ENCODE measurements around the gene GPR157. TPM values are rescaled to one million over a fixed set of nuclear protein-coding genes. Genes with fewer than 3 reads are reported as not detected.
A peak's percentile ranks its signal among the peaks of the same experiment; 100 is the strongest.

Gene GPR157
- total RNA-seq, 2 experiments from 2014 or later: 3.1 to 3.3 TPM

DNA sequence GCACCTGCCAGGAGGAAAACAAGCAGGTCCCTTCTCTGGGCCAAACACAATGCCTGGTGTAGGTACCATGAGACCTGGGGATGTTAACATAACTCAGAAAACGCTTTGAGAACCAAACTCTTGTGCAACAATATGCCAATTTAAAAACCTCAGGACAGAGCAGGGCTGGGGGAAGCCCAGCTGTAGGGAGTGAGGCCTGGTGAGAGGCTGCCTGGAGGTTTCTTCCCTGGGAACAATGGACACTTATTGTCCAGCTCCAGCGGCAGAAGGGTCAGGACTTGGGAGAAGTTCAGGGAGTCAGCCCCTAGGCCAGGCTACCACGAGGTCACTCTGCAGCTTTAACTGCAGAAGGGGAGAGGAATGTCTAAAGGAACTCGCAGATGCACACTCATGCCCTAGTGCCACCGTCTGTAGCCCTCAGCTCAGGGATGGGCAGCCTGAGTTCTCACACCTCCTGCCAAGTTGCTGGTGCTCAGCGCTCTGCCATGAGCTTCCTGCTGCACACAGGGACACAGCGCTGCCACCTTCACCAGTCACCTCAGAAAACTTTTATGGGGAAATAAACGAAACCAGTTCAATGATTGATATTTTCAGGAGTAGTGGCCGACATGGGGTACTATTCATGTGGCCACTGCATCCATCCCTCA lies 8.5 kb downstream of the GPR157 start:
- Mint-ChIP-seq H3K4me3 (no peak overlapping the region), H3K27ac (no peak overlapping the region), H3K9me3 (no peaks in the 10 kb centered on the region), H3K27me3 (peaks cover 20% of the 10 kb centered on the region), H3K36me3 (no peaks in the 10 kb centered on the region), H3K4me1 (peaks cover 18% of the 10 kb centered on the region)
- POLR2A ChIA-PET: interaction anchor here (0.6 kb wide), 1 partner anchor 154 kb away, joined by 3 read pairs; no protein-coding TSS in a partner anchor
- DNase-seq (no peak), ATAC-seq (ENCODE audit: low read depth) (no peak)

DNA sequence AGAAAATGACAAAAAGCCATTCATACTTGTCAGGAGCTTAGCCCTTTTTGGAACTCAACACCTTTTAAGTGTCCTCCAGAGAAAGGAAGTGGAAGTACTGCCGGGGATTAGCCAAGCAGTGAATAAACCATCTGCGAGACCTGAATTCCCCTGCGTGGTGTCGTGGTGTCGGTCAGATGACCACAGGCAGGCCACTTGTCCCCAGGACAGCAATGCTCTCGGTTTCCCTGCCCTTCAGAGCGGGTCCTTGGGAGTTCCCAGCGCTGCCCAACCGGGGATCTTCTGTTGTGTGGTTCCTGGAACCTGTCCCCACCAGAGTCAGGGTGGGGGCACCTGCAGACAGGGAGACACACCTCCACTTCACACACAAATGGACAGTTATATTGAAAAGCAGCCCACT lies 9.2 kb downstream of the GPR157 start:
- Mint-ChIP-seq H3K36me3 (no peaks in the 10 kb centered on the region), H3K9me3 (no peaks in the 10 kb centered on the region), H3K27ac (no peak overlapping the region), H3K4me3 (no peak overlapping the region), H3K27me3 (peaks cover 14% of the 10 kb centered on the region), H3K4me1 (peaks cover 13% of the 10 kb centered on the region)
- no peak for ATAC-seq (ENCODE audit: low read depth)
- DNase-seq: no peak
- POLR2A ChIA-PET: no interaction called here

DNA sequence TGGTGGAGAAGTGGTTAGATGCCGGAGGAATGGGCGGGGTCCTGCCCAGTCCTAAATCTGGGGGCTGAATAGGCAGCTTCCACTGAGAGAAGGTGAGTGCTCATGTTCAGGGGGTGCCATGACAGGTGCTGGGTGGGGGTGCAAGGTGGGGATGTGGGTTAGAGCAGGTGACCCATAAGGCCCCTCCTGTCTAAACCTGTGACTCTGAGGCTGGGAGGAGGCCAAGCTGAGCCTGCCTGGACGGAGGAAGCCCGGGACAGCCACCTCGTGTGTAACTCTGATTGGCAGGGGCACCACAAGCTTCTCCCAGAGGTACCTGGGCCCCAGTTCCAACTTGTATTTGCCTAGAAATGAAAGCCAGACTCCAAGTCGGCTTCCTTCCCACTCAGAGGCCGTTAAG lies 10.7 kb downstream of the GPR157 start:
- no peak for ATAC-seq (ENCODE audit: low read depth)
- H3K4me1 Mint-ChIP-seq: peaks cover 12% of the 10 kb centered on the region
- POLR2A ChIA-PET: no interaction called here
- H3K27me3 Mint-ChIP-seq: peaks cover 9% of the 10 kb centered on the region
- no peak for DNase-seq
- H3K36me3 Mint-ChIP-seq: no peaks in the 10 kb centered on the region
- H3K27ac Mint-ChIP-seq: no peak overlapping the region
- no peaks in the 10 kb centered on the region for H3K9me3 Mint-ChIP-seq
- H3K4me3 Mint-ChIP-seq: no peak overlapping the region

DNA sequence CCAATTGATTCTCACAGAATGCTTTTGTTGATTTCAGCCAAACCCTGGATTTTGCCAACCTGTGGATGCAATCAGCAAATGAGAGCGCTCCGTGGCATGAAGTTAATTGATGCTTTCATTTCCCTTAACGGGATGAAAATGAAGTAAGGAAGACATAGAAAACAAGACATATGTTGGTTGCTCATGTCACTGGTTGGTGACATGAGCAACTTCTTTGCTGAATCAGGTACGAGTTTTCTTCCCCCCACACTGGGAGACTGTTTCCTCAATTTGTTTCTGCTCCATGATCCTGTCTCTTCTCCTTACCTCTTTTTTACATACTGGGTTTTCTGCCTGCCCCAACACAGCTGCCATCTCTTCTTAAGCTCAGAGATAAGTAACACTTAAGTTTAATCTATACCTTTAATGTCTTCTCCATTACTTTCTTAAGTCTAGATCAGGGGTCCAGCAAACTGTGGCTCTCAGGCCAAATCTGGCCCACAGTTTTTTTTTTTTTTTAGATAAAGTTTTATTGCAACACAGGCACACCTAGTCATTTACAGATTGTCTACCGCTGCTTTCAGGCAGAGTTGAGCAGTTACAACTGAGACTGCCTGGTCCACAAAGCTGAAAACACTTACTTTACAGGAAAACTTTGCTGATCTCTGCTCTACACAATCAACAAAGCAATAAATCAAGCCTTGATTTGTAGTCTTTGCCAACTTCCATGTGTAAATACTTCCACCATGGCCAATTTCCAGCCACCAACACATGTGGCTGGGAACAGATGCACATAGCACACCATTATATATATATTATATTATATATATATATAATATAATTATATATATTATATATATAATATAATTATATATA lies 13.3 kb downstream of the GPR157 start:
- H3K4me1 Mint-ChIP-seq: peaks cover 1% of the 10 kb centered on the region
- DNase-seq (no peak), ATAC-seq (ENCODE audit: low read depth) (no peak)
- no peaks in the 10 kb centered on the region for H3K27me3 Mint-ChIP-seq
- POLR2A ChIA-PET: interaction anchor here (0.6 kb wide), 1 partner anchor 460 kb away, joined by 3 read pairs; no protein-coding TSS in a partner anchor
- H3K9me3 Mint-ChIP-seq: no peaks in the 10 kb centered on the region
- H3K4me3 Mint-ChIP-seq: no peak overlapping the region
- no peak overlapping the region for H3K27ac Mint-ChIP-seq
- no peaks in the 10 kb centered on the region for H3K36me3 Mint-ChIP-seq

DNA sequence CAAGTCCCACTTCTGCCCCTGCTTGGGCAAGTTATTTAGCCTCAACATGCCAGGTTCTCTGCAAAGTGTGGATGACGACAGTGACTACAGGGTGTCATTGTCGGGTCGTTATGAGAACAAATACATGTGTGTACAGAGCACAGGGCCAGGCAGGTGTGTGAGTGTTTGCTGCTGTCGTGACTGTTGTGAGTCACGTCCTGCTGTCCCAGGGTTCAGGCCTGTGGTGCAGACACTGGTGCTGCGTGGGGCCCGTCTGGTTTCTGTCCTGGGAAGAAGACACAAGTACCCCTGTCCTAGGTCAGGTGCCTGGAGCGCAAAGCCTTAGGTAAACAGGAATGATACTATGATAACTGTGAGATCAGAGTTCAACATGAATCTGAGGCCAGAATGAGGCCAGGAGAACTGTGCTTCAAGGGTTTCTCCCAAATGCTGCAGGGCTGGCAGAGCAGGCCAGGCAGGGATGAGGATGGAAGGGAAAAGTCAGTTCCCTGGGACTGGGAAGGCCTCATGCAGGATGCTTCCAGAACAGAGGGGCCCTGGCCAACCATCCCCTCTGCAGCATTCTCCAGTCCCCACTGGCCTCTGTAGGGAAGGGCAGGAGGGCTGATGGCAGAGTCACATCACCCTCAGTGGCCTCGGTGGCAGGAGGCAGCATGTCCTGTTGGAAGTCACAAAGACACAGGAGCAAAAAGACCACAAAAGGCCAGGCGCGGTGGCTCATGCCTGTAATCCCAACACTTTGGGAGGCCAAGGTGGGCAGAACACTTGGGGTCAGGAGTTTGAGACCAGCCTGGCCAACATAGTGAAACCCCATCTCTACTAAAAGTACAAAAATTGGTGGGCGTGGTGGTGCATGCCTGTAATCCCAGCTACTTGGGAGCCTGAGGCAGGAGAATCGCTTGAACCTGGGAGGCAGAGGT lies 15.7 kb downstream of the GPR157 start:
- POLR2A ChIA-PET: no interaction called here
- no peak for ATAC-seq (ENCODE audit: low read depth)
- Mint-ChIP-seq H3K4me1 (peaks cover 1% of the 10 kb centered on the region), H3K9me3 (no peaks in the 10 kb centered on the region), H3K27me3 (no peaks in the 10 kb centered on the region), H3K4me3 (no peak overlapping the region), H3K27ac (no peak overlapping the region), H3K36me3 (no peaks in the 10 kb centered on the region)
- DNase-seq: no peak

DNA sequence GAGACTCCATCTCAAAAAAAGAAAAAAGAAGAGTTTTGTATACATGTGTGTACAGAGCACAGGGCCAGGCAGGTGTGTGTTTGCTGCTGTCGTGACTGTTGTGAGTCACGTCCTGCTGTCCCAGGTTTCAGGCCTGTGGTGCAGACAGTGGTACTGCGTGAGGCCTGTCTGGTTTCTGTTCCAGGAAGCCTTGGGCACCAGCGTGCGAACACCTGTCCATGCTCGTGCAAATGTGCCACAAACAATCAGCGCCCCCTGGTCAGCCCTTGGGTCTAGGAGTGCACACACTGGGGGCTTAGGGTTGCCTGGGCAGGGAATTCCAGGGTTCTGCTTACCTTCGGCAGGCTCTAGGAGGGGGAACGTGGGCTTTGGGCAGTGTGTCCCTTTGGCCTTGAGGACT lies 16.9 kb downstream of the GPR157 start:
- no peak for ATAC-seq (ENCODE audit: low read depth)

DNA sequence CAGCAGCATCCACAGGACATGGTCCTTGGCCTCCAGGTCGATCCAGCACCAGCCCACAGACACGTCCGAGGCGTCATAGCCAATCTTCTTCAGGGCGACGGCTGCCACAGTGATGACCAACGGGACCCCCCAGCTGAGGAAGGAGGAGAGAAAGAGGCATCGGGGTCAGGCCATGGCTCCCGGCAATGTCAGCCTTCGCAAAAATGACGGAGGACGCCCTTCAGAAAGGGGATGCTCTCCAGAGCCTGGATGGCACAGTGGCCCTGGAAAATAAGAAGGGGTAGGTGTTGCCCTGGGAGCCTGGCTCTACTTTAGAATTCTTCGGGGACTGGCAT lies 17.6 kb downstream of the GPR157 start:
- no peaks in the 10 kb centered on the region for H3K27me3 Mint-ChIP-seq
- ATAC-seq (ENCODE audit: low read depth) (no peak), DNase-seq (no peak)
- H3K4me1 Mint-ChIP-seq: peaks cover 1% of the 10 kb centered on the region
- no peaks in the 10 kb centered on the region for H3K9me3 Mint-ChIP-seq
- POLR2A ChIA-PET: no interaction called here
- H3K4me3 Mint-ChIP-seq: no peak overlapping the region
- H3K27ac Mint-ChIP-seq: no peak overlapping the region
- H3K36me3 Mint-ChIP-seq: no peaks in the 10 kb centered on the region

More for the DNA sequence above, 16.9 kb downstream of the GPR157 start:
- H3K27me3 Mint-ChIP-seq: no peaks in the 10 kb centered on the region
- no peaks in the 10 kb centered on the region for H3K9me3 Mint-ChIP-seq
- H3K27ac Mint-ChIP-seq: no peak overlapping the region
- peaks cover 1% of the 10 kb centered on the region for H3K4me1 Mint-ChIP-seq
- POLR2A ChIA-PET: no interaction called here
- no peak for DNase-seq
- H3K36me3 Mint-ChIP-seq: no peaks in the 10 kb centered on the region
- H3K4me3 Mint-ChIP-seq: no peak overlapping the region

DNA sequence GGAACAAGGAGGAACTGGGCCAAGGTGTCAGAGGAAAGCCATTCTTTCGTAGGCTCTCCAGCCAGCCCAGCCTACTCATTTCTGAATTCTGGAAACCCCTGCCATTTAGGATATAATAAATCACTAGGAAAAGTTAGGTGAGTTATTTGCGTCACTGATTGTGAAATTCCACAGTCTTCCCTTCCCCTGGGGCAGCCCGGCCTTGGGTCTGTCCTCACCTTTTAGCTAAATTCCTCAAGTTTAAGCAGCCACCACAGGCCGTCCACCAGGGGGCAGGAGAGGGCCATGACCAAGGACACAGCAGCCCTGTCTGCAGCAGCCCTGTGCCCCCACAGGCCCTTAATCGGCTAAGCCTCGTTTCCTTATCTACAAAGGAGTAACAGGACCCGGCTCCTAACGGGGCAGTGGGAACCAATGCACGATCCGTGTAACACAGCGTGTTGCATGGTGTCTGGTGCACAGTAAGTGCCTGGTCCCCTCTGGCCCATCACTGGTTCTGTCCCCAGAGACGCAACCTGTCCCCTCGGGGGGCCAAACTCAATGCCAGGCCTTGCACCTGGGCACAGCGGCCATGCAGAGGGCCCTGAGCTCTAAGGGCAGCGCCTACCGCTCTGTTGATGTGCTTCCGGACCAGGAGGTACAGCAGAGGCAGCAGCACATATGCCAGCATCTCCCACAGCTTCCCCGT lies 18.1 kb downstream of the GPR157 start:
- Mint-ChIP-seq H3K9me3 (no peaks in the 10 kb centered on the region), H3K36me3 (no peaks in the 10 kb centered on the region), H3K27me3 (no peaks in the 10 kb centered on the region), H3K4me1 (peaks cover 1% of the 10 kb centered on the region), H3K4me3 (no peak overlapping the region), H3K27ac (no peak overlapping the region)
- peak; percentile 90 for DNase-seq
- POLR2A ChIA-PET: no interaction called here
- ATAC-seq (ENCODE audit: low read depth): peak; percentile 90

DNA sequence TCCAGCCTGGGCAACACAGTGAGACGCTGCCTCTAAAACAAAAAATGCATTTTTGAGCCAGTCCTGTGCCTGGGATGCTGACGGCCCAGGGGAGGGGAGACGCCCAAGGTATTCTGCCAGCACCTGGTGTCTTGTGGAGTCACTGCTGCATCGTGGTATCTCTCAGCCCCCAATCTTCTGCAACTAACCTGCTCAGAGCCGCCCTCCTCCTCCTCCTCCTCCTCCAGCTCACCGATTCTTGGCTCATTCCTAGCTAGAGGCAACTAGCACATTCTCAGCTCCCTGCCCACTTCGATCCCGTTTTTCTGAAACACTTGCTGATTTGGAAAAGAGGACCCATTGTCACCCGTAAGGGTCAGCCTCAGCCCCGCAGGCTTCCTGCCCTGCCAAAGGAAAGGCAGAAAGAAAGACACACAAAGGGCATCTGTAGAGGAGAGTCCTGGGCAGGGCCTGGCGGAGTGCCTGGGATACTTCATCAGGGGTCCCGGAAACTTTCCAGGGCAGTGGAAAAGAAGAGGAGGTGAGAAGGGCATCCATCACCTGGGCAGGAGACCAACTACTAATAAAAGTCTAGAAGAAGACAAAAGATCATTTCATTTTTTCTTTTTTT lies 20.7 kb downstream of the GPR157 start:
- no peaks in the 10 kb centered on the region for H3K9me3 Mint-ChIP-seq
- no peak overlapping the region for H3K4me3 Mint-ChIP-seq
- no peaks in the 10 kb centered on the region for H3K27me3 Mint-ChIP-seq
- no peak overlapping the region for H3K27ac Mint-ChIP-seq
- ATAC-seq (ENCODE audit: low read depth) (no peak), DNase-seq (no peak)
- no peaks in the 10 kb centered on the region for H3K36me3 Mint-ChIP-seq
- H3K4me1 Mint-ChIP-seq: peaks cover 1% of the 10 kb centered on the region
- POLR2A ChIA-PET: interaction anchor here (0.7 kb wide), 1 partner anchor 76 kb away, joined by 3 read pairs; no protein-coding TSS in a partner anchor

DNA sequence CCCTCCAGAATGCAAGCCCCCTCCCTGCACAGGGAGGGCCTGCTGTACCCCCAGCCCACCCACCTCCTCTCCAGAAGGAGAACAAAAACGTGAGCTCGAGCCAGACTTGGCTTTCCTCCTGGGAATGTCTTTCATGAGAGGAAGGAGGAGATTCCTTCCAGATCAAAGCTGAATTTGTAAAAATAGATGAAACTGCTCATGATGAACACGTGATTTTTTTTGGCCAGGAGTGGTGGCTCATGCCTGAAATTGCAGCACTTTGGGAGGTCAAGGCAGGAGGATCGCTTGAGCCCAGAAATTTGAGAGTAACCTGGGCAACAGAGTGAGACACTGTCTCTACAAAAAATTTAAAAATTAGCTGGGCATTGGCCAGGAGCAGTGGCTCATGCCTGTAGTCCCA lies 21.8 kb downstream of the GPR157 start:
- POLR2A ChIA-PET: no interaction called here
- peaks cover 1% of the 10 kb centered on the region for H3K4me1 Mint-ChIP-seq
- DNase-seq (no peak), ATAC-seq (ENCODE audit: low read depth) (no peak)
- no peak overlapping the region for H3K4me3 Mint-ChIP-seq
- no peak overlapping the region for H3K27ac Mint-ChIP-seq
- no peaks in the 10 kb centered on the region for H3K9me3 Mint-ChIP-seq
- H3K36me3 Mint-ChIP-seq: no peaks in the 10 kb centered on the region
- H3K27me3 Mint-ChIP-seq: no peaks in the 10 kb centered on the region

DNA sequence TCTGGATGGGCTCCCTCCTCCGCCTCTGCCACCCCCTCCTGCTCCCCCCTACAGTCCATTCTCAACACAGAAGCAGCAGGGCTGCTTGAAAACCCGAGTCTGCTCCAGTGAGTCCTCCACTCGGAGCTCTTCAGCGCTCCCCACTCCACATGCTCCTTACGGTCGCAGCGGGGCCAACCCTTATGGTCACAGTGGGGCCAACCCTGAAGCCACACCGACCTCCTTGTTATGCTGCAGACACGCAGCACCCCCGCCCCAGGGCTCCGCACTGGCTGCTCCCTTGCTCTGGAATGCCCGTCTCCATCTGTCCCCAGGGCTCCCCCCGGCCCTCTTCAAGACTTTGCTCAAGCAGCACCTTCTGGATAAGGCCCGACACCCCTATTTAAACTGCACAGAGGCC lies 22.6 kb downstream of the GPR157 start:
- H3K4me3 Mint-ChIP-seq: no peak overlapping the region

DNA sequence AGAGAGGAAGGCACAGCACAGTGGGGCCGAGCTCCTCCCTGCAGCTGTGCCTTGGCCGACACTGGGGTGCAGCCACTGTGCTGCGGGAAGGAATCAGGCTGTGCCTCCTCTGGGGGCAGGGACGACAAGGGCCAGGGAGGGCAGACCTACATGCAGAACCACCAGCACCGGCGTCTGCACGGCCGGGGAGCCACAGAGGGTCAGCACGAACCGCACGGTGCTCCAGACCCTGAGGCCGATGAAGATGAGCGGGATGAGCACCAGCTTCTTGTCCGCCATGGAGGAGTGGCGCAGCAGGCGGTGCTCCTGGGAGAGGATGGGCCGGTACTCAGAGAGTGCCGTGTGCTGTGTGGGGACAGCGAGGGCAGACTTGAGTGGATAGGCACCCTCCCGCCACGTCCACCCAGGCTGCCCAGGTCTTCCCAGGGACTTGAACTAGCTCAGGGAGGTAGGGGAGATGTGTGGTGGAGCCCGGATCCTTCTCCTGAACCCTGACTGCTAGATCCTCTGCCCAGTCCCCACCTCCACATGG lies 23.5 kb downstream of the GPR157 start:
- Mint-ChIP-seq H3K4me3 (no peak overlapping the region), H3K4me1 (no peaks in the 10 kb centered on the region), H3K27me3 (no peaks in the 10 kb centered on the region), H3K36me3 (no peaks in the 10 kb centered on the region), H3K9me3 (no peaks in the 10 kb centered on the region), H3K27ac (no peak overlapping the region)
- no peak for DNase-seq
- no peak for ATAC-seq (ENCODE audit: low read depth)
- POLR2A ChIA-PET: interaction anchor here (0.5 to 0.6 kb wide), 2 partner anchors 24 to 271 kb away, joined by 3 read pairs; no protein-coding TSS in a partner anchor

More for the DNA sequence above, 22.6 kb downstream of the GPR157 start:
- DNase-seq (no peak), ATAC-seq (ENCODE audit: low read depth) (no peak)
- no peak overlapping the region for H3K27ac Mint-ChIP-seq
- no peaks in the 10 kb centered on the region for H3K4me1 Mint-ChIP-seq
- H3K27me3 Mint-ChIP-seq: no peaks in the 10 kb centered on the region
- H3K36me3 Mint-ChIP-seq: no peaks in the 10 kb centered on the region
- no peaks in the 10 kb centered on the region for H3K9me3 Mint-ChIP-seq
- POLR2A ChIA-PET: no interaction called here

All from activated naive CD8-positive, alpha-beta T cell treated with anti-CD3 and anti-CD28 coated beads, Interleukin-2, amount 10 ng/mL, durations not matched to agents 7 days and 5 days (primary cell).